SK-N-SH (cell line): ENCODE data around the gene RDH14.

Experiments
- CTCF ChIP-seq: fragments of 200-600 bp; sonication (generic); IDR thresholded peaks from 2 replicates; pipeline ENCODE4 v1.6.1; 2017; ENCODE audit warnings: antibody characterized with exemption, mild to moderate bottlenecking, moderate library complexity
- ELF1 ChIP-seq: IDR thresholded peaks from 2 replicates; pipeline ENCODE4 v1.4.0; 2012
- EZH2phosphoT487 ChIP-seq: fragments of 200-600 bp; sonication (generic); IDR thresholded peaks from 2 replicates; pipeline ENCODE4 v1.6.1; 2017; ENCODE audit warnings: low read depth, mixed run types, mild to moderate bottlenecking, antibody characterized with exemption, moderate library complexity, borderline replicate concordance
- FOXM1 ChIP-seq: IDR thresholded peaks from 2 replicates; pipeline ENCODE4 v1.4.0; 2012; ENCODE audit warnings: low read depth, mild to moderate bottlenecking
- PBX3 ChIP-seq: IDR thresholded peaks from 2 replicates; pipeline ENCODE4; 2012
- SIN3A ChIP-seq: IDR thresholded peaks from 2 replicates; pipeline ENCODE4 v1.6.1; 2012; ENCODE audit warnings: low read depth, mild to moderate bottlenecking, low read length, moderate library complexity, borderline replicate concordance
- SMC3 ChIP-seq: IDR thresholded peaks from 2 replicates; pipeline ENCODE4 v1.6.1; 2012; ENCODE audit warnings: low read depth, low read length, improper control_type of control experiment
- YY1 ChIP-seq: IDR thresholded peaks from 2 replicates; pipeline ENCODE4 v1.4.0; 2012; ENCODE audit warnings: low read depth, mild to moderate bottlenecking

- TF ChIP-seq FOXM1 (no peak), SMC3 (no peak), ELF1 (no peak), PBX3 (no peak), CTCF (no peak), SIN3A (no peak), YY1 (no peak), EZH2phosphoT487 (no peak)
Observed at GRCh38 chr2:18526429-18526828, 34.0 kb downstream of the RDH14 start.
